GM21367 (cell line): Measurements from ENCODE around the gene GLS2.
"Not testable (repeated sequence)": the region's sequence is repeated elsewhere in the genome, so short reads cannot be mapped to it uniquely, and the experiment has no call there.

ENCODE experiments used
- ATAC-seq: cut with Tn5 transposase; IDR thresholded peaks from one replicate; pipeline ENCODE4 v1.9.1; 2021; ENCODE audit not compliant: unreplicated experiment

The GLS2 gene

GRCh38 chr12:56493409-56494105 is 5.6 kb upstream of the GLS2 start:
- not testable (repeated sequence) for ATAC-seq

GRCh38 chr12:56490360-56490759 is 2.4 kb upstream of the GLS2 start:
- no peak for ATAC-seq

DNA sequence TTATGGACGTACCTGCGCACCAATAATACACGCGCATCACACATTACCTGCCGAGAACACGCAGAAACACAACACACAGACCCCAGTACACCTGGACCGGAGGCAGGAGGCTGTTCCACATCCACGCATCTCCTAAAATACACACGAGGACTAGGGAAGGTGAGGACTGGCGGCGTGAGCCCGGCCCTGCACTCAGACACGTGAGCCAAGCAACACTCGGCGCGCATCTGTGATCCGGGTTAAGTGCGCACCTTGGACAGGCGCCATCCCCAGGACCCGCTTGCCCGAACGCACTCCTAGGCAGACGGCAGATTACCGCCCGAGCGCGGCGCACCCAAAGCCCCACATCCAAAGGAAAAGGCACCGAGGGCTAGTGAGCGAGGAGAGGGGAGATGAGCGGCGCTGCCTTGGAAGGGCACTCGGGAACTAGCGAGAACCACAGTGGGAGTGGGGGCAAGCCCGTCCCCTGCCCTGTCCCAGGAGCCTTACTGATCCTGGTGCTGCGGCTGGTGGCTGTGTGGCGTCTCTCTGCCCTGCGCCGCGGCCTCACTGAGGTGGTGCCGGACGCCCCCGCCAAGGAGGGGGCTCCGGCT is 417 bp downstream of the GLS2 start:
- peak; percentile 9 for ATAC-seq

- ATAC-seq, result no peak
These were observed 1.3 kb downstream of the GLS2 start for GRCh38 chr12:56486694-56487093.

DNA sequence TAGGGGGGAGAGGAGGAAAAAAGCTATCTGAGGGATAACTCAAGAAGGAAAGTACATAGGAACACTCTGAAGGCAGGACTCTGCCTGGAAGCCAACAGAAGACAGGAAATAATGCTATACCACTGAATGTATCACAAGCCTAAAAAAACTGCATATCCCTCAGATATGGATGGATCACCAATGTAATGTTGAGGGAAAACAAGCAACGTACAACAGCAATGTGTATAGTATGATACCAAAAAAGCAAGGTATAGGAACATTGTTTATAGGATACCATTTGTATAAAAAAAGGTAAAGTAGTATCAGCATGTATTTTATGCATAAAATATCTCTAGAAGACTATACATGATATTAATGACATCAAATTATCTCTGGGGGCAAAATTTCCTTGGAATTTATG is 3.4 kb downstream of the GLS2 start:
- no peak for ATAC-seq

DNA sequence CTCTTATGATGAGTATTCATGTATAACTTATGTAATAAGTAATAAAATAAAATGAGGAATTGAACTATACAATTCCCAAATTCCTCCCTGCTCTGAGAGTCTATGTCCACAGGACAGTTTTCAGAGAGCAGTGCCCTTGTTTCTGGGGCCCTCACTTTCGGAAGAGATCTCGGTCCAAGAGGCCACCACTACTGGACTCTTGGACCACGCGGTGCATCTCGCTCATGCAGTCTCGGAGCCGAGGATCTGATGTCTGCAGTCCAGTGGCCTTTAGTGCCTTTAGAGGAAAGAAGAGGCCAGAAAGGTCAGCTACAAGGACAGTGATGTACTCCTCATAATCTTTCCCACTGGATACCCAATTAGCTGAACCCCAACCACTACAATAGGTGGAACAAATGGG is 8.3 kb downstream of the GLS2 start:
- no peak for ATAC-seq

DNA sequence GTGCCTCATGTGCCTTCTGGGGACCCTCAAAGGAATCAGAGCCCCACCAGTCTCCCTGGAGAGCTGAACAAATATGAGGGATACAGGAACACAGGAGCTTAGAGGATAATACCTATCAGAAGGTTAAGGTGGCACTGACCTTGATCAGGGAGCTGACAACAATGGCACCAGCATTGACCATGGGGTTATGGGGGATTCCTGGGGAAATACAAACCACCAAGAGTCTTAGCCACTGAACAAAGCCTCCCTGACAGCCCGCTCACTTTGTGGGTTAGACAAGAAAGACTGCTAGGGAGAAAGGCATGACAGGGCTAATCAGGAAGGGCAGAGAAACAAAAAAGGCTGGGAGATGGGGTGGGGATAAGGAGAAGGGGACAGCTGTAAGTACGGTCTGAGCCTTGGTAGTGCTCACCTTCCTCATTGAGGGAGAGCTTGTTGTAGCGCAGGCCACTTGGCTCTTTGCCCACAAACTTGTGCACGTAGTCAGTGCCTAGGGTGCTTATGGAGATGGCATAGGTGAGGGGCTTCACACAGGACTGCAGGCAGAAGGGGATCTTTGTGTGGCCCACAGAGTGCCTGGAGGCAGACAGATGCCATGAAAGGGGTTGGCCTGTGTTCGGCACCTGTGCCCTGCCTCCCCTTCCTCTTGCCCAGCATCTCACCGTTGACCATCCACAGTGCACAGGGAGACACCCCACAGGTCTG is 10.3 kb downstream of the GLS2 start:
- ATAC-seq, result no peak

- ATAC-seq, result no peak
These were observed 11.0 kb downstream of the GLS2 start for GRCh38 chr12:56476972-56477432.

DNA sequence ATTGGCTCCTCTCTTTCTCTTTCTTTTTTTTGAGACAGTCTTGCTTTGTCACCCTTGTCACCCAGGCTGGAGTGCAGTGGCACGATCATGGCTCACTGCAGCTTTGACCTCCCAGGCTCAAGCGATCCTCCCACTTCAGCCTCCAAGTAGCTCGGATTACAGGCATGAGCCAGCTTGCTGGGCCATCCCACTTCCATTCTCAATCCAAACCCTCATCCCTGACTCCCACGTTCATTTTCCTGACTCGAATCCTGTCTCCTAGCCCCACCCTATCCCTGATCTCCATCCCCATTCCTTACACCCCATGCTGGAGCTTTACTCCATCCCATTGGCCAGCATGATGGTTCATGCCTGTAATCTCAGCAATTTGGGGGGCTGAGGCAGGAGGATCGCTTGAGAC is 11.8 kb downstream of the GLS2 start:
- ATAC-seq, result no peak

DNA sequence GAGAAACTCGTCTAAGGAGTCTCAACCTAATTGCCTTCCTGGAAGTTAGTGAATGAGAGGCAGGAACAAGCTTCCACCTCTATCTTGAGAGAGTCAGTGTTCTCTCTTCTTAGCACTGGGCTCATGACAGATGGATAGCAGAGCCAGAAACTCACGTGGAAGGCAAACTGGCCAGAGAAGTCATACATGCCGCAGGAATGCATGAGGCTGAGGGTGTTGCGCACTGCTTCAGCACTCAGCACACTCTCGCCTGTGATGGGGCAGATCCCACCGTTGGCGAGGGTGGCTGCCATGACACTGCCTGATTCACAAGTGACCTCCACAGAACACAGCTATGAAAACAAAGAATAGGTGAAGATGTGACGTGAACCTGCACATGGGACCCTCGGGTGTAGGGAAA is 13.6 kb downstream of the GLS2 start:
- no peak for ATAC-seq

- no peak for ATAC-seq
These were observed 18.7 kb downstream of the GLS2 start for GRCh38 chr12:56469007-56469930.

- ATAC-seq, result peak; percentile 83
These were observed 19.6 kb downstream of the GLS2 start, which contains the start of gene SPRYD4 for GRCh38 chr12:56468216-56469006. SPRYD4 (plus strand) TSS chr12:56468578; CDS start chr12:56468592, 14 bp downstream.

DNA sequence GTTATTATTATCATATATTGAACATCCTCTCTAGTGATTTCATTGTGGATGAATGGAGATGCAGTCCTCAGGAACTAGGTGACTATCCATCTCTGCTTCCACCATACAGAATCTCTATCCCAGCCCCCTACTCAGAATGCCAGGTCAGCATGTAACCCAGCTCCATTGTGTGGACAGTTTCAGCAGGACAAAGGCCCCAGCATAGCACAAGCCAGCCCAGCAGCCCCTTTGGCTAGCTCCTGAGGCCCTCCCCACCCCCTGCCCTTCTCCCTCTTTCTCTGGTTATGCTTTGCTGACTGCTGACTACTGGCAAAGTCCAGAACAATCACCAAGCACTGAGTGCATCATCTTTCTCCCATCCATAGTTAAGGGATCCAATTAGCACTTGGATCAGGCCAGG is 25.4 kb downstream of the GLS2 start:
- ATAC-seq, result no peak

- no peak for ATAC-seq
These were observed 26.5 kb downstream of the GLS2 start for GRCh38 chr12:56461235-56462159.

DNA sequence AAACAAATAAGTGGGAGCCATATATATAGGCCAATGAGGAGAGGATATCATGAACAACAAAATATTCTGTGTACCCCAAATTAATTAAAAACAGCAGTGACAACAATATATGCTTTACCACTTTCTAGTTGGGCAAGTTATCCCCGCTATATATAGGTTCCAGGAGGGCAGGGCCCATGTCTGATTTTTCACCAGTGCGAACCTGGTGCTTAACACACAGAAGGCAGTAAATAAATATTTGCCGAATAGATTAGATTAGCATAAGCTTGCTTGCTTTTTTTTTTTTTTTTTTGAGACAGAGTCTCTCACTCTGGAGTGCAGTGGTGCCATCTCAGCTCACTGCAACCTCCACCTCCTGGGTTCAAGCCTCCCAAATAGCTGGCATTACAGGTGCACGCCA is 30.1 kb downstream of the GLS2 start:
- ATAC-seq, result no peak

- ATAC-seq, result no peak
These were observed 33.4 kb downstream of the GLS2 start, which contains the start of gene MIP for GRCh38 chr12:56454557-56454956. MIP (minus strand) TSS chr12:56454657; CDS start chr12:56454613, 44 bp downstream.

GRCh38 chr12:56451147-56451546 is 36.8 kb downstream of the GLS2 start:
- no peak for ATAC-seq

DNA sequence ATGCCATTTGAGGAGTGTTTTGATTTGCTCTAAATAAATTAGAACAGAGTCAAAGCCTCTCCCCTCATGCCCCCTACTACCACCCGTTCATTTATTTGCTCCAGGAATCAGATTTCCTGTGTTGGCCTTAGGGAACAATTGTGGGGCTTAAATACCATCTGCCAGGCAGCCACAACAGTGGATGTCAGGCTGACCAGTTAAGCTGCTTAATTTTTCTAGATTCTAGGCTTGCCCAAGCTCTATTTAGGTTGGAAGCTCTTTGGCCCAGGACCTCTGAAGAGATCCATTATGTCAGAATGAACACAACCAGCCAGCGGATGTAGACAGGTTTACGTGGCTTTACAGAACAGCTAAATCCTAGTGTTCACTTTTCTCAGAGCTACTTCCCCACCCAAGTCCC is 37.7 kb downstream of the GLS2 start:
- no peak for ATAC-seq

- ATAC-seq, result no peak
These were observed 38.4 kb downstream of the GLS2 start for GRCh38 chr12:56449622-56449984.
